Kidney epithelial cell (primary cell): Measurements from ENCODE around the gene PDE6H. TPM values are rescaled to one million over a fixed set of nuclear protein-coding genes. Genes with fewer than 3 reads are reported as not detected.

ENCODE experiments used
- DNase-seq: peaks from one replicate; pipeline ENCODE4 v3.0.0-alpha.2; 2010; ENCODE audit warnings: low read depth
- H3K27me3 ChIP-seq: 2 replicates; pipeline ENCODE4 v1.6.0; 2011; ENCODE audit warnings: low read length; ENCODE audit not compliant: control insufficient read depth, insufficient read depth
- H3K36me3 ChIP-seq: 2 replicates; pipeline ENCODE4 v1.5.1; 2011; ENCODE audit warnings: low read length; ENCODE audit not compliant: control insufficient read depth, insufficient read depth
- H3K4me3 ChIP-seq: 2 replicates; pipeline ENCODE4 v1.5.1; 2011; ENCODE audit warnings: low read depth, mild to moderate bottlenecking, control low read depth, low read length
- CTCF ChIP-seq: IDR thresholded peaks from 2 replicates; pipeline ENCODE4 v1.5.1; 2011; ENCODE audit warnings: mild to moderate bottlenecking, moderate library complexity, low read length, control low read depth, inconsistent platforms; ENCODE audit not compliant: insufficient read depth, poor library complexity, severe bottlenecking
- total RNA-seq: library from RNA; depleted of rRNA; stranded (reverse); fragments of >200 nt; gene quantifications from 2 replicates; pipeline ENCODE4 v1.2.3, GENCODE V29; 2015

Gene PDE6H
- total RNA-seq, 1 donor from 2014 or later, result not detected

GRCh38 chr12:14976658-14977057 is 3.8 kb downstream of the PDE6H start:
- H3K27me3 ChIP-seq, result no peaks in the 10 kb centered on the region
- no peak overlapping the region for H3K4me3 ChIP-seq
- no peak for DNase-seq
- no peaks in the 10 kb centered on the region for H3K36me3 ChIP-seq
- no peak for TF ChIP-seq CTCF

GRCh38 chr12:14979468-14979867 is 6.6 kb downstream of the PDE6H start:
- Histone ChIP-seq H3K4me3 (no peak overlapping the region), H3K36me3 (no peaks in the 10 kb centered on the region), H3K27me3 (no peaks in the 10 kb centered on the region)
- DNase-seq, result no peak
- TF ChIP-seq CTCF, result no peak

GRCh38 chr12:14981049-14981448 is 8.2 kb downstream of the PDE6H start:
- no peak for DNase-seq
- no peak for TF ChIP-seq CTCF
- Histone ChIP-seq H3K4me3 (no peak overlapping the region), H3K27me3 (no peaks in the 10 kb centered on the region), H3K36me3 (no peaks in the 10 kb centered on the region)

GRCh38 chr12:14982562-14982961 is 9.7 kb downstream of the PDE6H start:
- no peak for DNase-seq
- H3K27me3 ChIP-seq, result no peaks in the 10 kb centered on the region
- no peak for TF ChIP-seq CTCF
- H3K36me3 ChIP-seq, result no peaks in the 10 kb centered on the region
- H3K4me3 ChIP-seq, result no peak overlapping the region

- Histone ChIP-seq H3K36me3 (no peaks in the 10 kb centered on the region), H3K4me3 (no peak overlapping the region), H3K27me3 (no peaks in the 10 kb centered on the region)
- DNase-seq, result no peak
- TF ChIP-seq CTCF, result no peak
Measured at GRCh38 chr12:14982991-14983390, 10.1 kb downstream of the PDE6H start.

GRCh38 chr12:14984036-14984435 is 11.2 kb downstream of the PDE6H start:
- TF ChIP-seq CTCF, result no peak
- no peak for DNase-seq
- H3K36me3 ChIP-seq, result no peaks in the 10 kb centered on the region
- H3K27me3 ChIP-seq, result no peaks in the 10 kb centered on the region
- no peak overlapping the region for H3K4me3 ChIP-seq
